Osteocyte (in vitro differentiated cells): ENCODE data around the gene SMG1. TPM values are rescaled to one million over a fixed set of nuclear protein-coding genes. Genes with fewer than 3 reads are reported as not detected.

ENCODE experiments used
- total RNA-seq: library from RNA; stranded (reverse); gene quantifications from 2 replicates; pipeline ENCODE4 v1.2.1, GENCODE V29; 2021

Gene SMG1
- total RNA-seq, 1 donor from 2014 or later = 77.9 TPM

Other genes starting within 250 kb of the SMG1 start
- gene RPS15A, start 136.1 kb downstream of the SMG1 start, total RNA-seq = 1,200 and 1,259 TPM in 2 replicates
- gene ARL6IP1, start 124.9 kb downstream of the SMG1 start, total RNA-seq = 95.4 and 97.9 TPM in 2 replicates
- gene TMC7, start 57.5 kb upstream of the SMG1 start, total RNA-seq = 1.2 and 2.0 TPM in 2 replicates
- gene COQ7, start 141.2 kb upstream of the SMG1 start, total RNA-seq = 27.1 and 31.6 TPM in 2 replicates
- 56.1 and 57.9 TPM in 2 replicates for gene ITPRIPL2, start 187.6 kb upstream of the SMG1 start, total RNA-seq
- gene SYT17, start 241.8 kb upstream of the SMG1 start, total RNA-seq = not detected in 2 replicates